Caco-2 (cell line): ENCODE measurements around the gene MIA. TPM values are rescaled to one million over a fixed set of nuclear protein-coding genes. Genes with fewer than 3 reads are reported as not detected.
"Not testable (repeated sequence)": the region's sequence is repeated elsewhere in the genome, so short reads cannot be mapped to it uniquely, and the experiment has no call there.

Source experiments
- BruUV-seq: library from RNA; stranded (reverse); fragments of 400-500 nt; replicated peaks from 2 replicates; lab custom pipeline; 2021; lab: Mats Ljungman, UMichigan
- CTCF ChIA-PET: fragments of 300-600 bp; sonication (Branson Sonifier 250); formaldehyde crosslinking; loops from one replicate; lab custom pipeline; 2022; ENCODE audit warnings: antibody characterized with exemption; lab: Charles Lee
- POLR2A ChIA-PET: fragments of 300-600 bp; sonication (Branson Sonifier 250); formaldehyde crosslinking; loops from one replicate; lab custom pipeline; 2022; ENCODE audit warnings: antibody characterized with exemption; lab: Charles Lee
- DNase-seq, 2 experiments: peaks; one replicate each; pipeline versions ENCODE4 v3.0.0 to v3.0.0-alpha.2; 2020 to 2022
- H3K27me3 ChIP-seq: replicated peaks from 2 replicates; pipeline ENCODE4 v1.6.0; 2011; ENCODE audit warnings: low read length; ENCODE audit not compliant: control insufficient read depth, insufficient read depth
- H3K36me3 ChIP-seq: 2 replicates; pipeline ENCODE4 v1.5.1; 2011; ENCODE audit warnings: low read length; ENCODE audit not compliant: control insufficient read depth, insufficient read depth
- H3K4me1 ChIP-seq: fragments of 250-450 bp; sonication (Bioruptor Pico); 2 replicates; pipeline ENCODE4 v1.5.1; 2020; ENCODE audit warnings: mild to moderate bottlenecking
- H3K4me3 ChIP-seq: 2 replicates; pipeline ENCODE4 v1.5.1; 2011; ENCODE audit warnings: low read depth, mild to moderate bottlenecking, control low read depth, low read length
- H3K9me3 ChIP-seq: fragments of 250-450 bp; sonication (Bioruptor Pico); 2 replicates; pipeline ENCODE4 v1.5.1; 2020; ENCODE audit warnings: mild to moderate bottlenecking, moderate library complexity
- H3K27ac Mint-ChIP-seq: one replicate; pipeline ENCODE4 v1.8.0; 2022; ENCODE audit warnings: mixed read lengths; ENCODE audit not compliant: unreplicated experiment
- H3K27me3 Mint-ChIP-seq: one replicate; pipeline ENCODE4 v1.8.0; 2022; ENCODE audit warnings: mixed read lengths; ENCODE audit not compliant: insufficient read depth, unreplicated experiment
- H3K36me3 Mint-ChIP-seq: one replicate; pipeline ENCODE4 v1.8.0; 2022; ENCODE audit warnings: mild to moderate bottlenecking, mixed read lengths; ENCODE audit not compliant: insufficient read depth, unreplicated experiment
- H3K4me1 Mint-ChIP-seq: one replicate; pipeline ENCODE4 v1.8.0; 2022; ENCODE audit warnings: low read depth, mixed read lengths; ENCODE audit not compliant: unreplicated experiment
- H3K4me3 Mint-ChIP-seq: one replicate; pipeline ENCODE4 v1.8.0; 2022; ENCODE audit warnings: mild to moderate bottlenecking, moderate library complexity, mixed read lengths; ENCODE audit not compliant: unreplicated experiment
- H3K9me3 Mint-ChIP-seq: one replicate; pipeline ENCODE4 v1.8.0; 2022; ENCODE audit warnings: mixed read lengths; ENCODE audit not compliant: unreplicated experiment
- CTCF ChIP-seq, 2 experiments: fragments of 200-600 bp in 1 of 2; IDR thresholded peaks; 1 replicate in 1 of 2; 2 replicates in 1 of 2; pipeline versions ENCODE4 v1.5.1 to v1.8.0; 2011 to 2022; ENCODE audit warnings: antibody characterized with exemption in 1 of 2, control low read depth in 1 of 2, inconsistent platforms in 1 of 2, low read depth in 1 of 2, low read length in 1 of 2, mild to moderate bottlenecking in 1 of 2, moderate library complexity in 1 of 2; ENCODE audit not compliant: insufficient read depth in 1 of 2, severe bottlenecking in 1 of 2, unreplicated experiment in 1 of 2
- intact Hi-C: fragments of 100-400 bp; cut with micrococcal nuclease; formaldehyde crosslinking; loops from one replicate; pipeline ENCODE4 v1.10.0; 2022; ENCODE audit not compliant: unreplicated experiment
- total RNA-seq: library from RNA; stranded (reverse); gene quantifications from 2 replicates; pipeline ENCODE4 v1.2.3, GENCODE V29; 2022

The MIA gene
- total RNA-seq, 1 experiment from 2014 or later = 1.1 TPM

DNA sequence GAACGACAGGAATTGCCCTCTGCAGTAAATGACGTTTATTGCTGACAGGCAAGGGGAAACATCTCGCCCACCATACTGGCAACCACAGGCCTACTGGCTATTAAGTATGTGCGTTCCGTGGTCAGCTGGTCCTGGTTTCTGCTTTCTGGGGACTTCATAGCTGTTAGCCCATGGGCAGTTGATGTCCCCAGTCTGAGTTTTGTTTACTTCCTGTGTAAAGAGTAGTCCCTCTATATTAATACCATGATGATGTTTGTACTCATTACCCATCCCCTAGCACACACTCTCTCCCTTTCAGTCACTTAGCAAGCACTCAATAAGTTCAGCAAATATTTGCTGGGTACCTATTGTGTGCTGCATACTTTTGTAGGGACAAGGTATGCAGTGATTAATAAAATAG lies 6.5 kb upstream of the MIA start:
- no peaks in the 10 kb centered on the region for H3K27me3 Mint-ChIP-seq
- H3K27ac Mint-ChIP-seq = no peak overlapping the region
- no peak overlapping the region for H3K4me3 Mint-ChIP-seq
- intact Hi-C loops = no loop called here
- ChIA-PET CTCF (no interaction called here), POLR2A (interaction anchor here (1.1 kb wide), 1 partner anchor 30 kb away, joined by 3 read pairs; the partner anchor contains the start of gene EGLN2)
- H3K4me1 Mint-ChIP-seq = no peaks in the 10 kb centered on the region
- no TSS peak for BruUV-seq
- H3K36me3 Mint-ChIP-seq = peaks cover 70% of the 10 kb centered on the region
- H3K4me1 ChIP-seq = no peaks in the 10 kb centered on the region
- H3K27me3 ChIP-seq = no peaks in the 10 kb centered on the region
- H3K36me3 ChIP-seq = peaks cover 3% of the 10 kb centered on the region; the same call in 1 of the 2 replicates
- TF ChIP-seq CTCF (IDR thresholded peaks at IDR 0.05; ENCODE audit: insufficient read depth in 1 of 2, low read depth in 1 of 2, low read length in 1 of 2, severe bottlenecking in 1 of 2, unreplicated experiment in 1 of 2) = no peak
- H3K9me3 ChIP-seq = no peaks in the 10 kb centered on the region
- H3K9me3 Mint-ChIP-seq = no peaks in the 10 kb centered on the region
- DNase-seq = no peak
- H3K4me3 ChIP-seq = no peak overlapping the region

GRCh38 chr19:40771101-40771862 lies 4.0 kb upstream of the MIA start:
- H3K4me1 Mint-ChIP-seq, H3K4me3 Mint-ChIP-seq, H3K4me3 ChIP-seq, H3K27me3 ChIP-seq, intact Hi-C loops, H3K36me3 ChIP-seq, H3K27ac Mint-ChIP-seq, H3K27me3 Mint-ChIP-seq, H3K9me3 Mint-ChIP-seq, H3K9me3 ChIP-seq, BruUV-seq, H3K4me1 ChIP-seq: not testable (repeated sequence)
- H3K36me3 Mint-ChIP-seq = peaks cover 46% of the 10 kb centered on the region
- peak; percentile 49 to 50 for DNase-seq
- POLR2A ChIA-PET = interaction anchor here (0.5 to 1.2 kb wide), 2 partner anchors 21 to 1578 kb away, joined by 5 to 6 read pairs; partner anchors contain the start of genes ACTMAP and SNRPA
- CTCF ChIA-PET = interaction anchor here (0.6 to 0.8 kb wide), 2 partner anchors 27 to 50 kb away, joined by 3 read pairs; partner anchors contain the start of gene EGLN2

GRCh38 chr19:40775632-40776022 lies 306 bp downstream of the MIA start:
- no peaks in the 10 kb centered on the region for H3K9me3 ChIP-seq
- no peak for TF ChIP-seq CTCF (IDR thresholded peaks at IDR 0.05; ENCODE audit: insufficient read depth in 1 of 2, low read depth in 1 of 2, low read length in 1 of 2, severe bottlenecking in 1 of 2, unreplicated experiment in 1 of 2)
- H3K4me3 ChIP-seq = no peak overlapping the region
- POLR2A ChIA-PET = no interaction called here
- no peaks in the 10 kb centered on the region for H3K27me3 ChIP-seq
- no peaks in the 10 kb centered on the region for H3K36me3 ChIP-seq
- CTCF ChIA-PET = no interaction called here
- Mint-ChIP-seq H3K36me3 (peaks cover 30% of the 10 kb centered on the region), H3K27ac (peak overlapping the region; percentile 14), H3K4me1 (peaks cover 10% of the 10 kb centered on the region), H3K9me3 (no peaks in the 10 kb centered on the region), H3K27me3 (no peaks in the 10 kb centered on the region), H3K4me3 (no peak overlapping the region)
- H3K4me1 ChIP-seq = peaks cover 6% of the 10 kb centered on the region; the same call in 1 of the 2 replicates
- BruUV-seq = no TSS peak
- intact Hi-C loops = loop anchor here (2.0 kb wide), 1 partner anchor 31 kb away; no protein-coding TSS in a partner anchor
- no peak for DNase-seq
